Liver (tissue), 9 donors: ENCODE measurements around the gene SCN2A. TPM values are rescaled to one million over a fixed set of nuclear protein-coding genes. Genes with fewer than 3 reads are reported as not detected.

Source experiments
- DNase-seq: peaks from one replicate; pipeline ENCODE4 v3.0.0-alpha.2; 2017; ENCODE audit warnings: low spot score
- H3K27ac ChIP-seq, 2 donors: one replicate each; pipeline ENCODE4 v1.7.0; 2013; ENCODE audit warnings: inconsistent platforms in 2 of 2, low read length in 2 of 2, control low read depth in 1 of 2, low read depth in 1 of 2, mild to moderate bottlenecking in 1 of 2
- H3K27me3 ChIP-seq, 4 donors: one replicate each; pipeline versions ENCODE4 v1.6.1 to v1.7.0; 2013; ENCODE audit warnings: low read length in 3 of 4, inconsistent platforms in 1 of 4, mild to moderate bottlenecking in 1 of 4, moderate library complexity in 1 of 4; ENCODE audit not compliant: control insufficient read depth in 4 of 4, insufficient read depth in 4 of 4
- H3K36me3 ChIP-seq, 4 donors: one replicate each; pipeline versions ENCODE4 v1.6.1 to v1.7.0; 2013; ENCODE audit warnings: low read length in 3 of 4, mild to moderate bottlenecking in 3 of 4, low read depth in 1 of 4, moderate library complexity in 1 of 4; ENCODE audit not compliant: control insufficient read depth in 4 of 4, insufficient read depth in 3 of 4
- H3K4me1 ChIP-seq, 4 donors: one replicate each; pipeline versions ENCODE4 v1.6.1 to v1.7.0; 2013; ENCODE audit warnings: low read length in 3 of 4, mild to moderate bottlenecking in 3 of 4, moderate library complexity in 1 of 4; ENCODE audit not compliant: control insufficient read depth in 4 of 4, insufficient read depth in 4 of 4
- H3K4me3 ChIP-seq, 3 donors: one replicate each; pipeline versions ENCODE4 v1.6.1 to v1.7.0; 2013; ENCODE audit warnings: low read length in 3 of 3, control low read depth in 1 of 3, low read depth in 1 of 3, mild to moderate bottlenecking in 1 of 3
- H3K9ac ChIP-seq, 2 donors: one replicate each; pipeline ENCODE4 v1.7.0; 2013; ENCODE audit warnings: low read length in 2 of 2, mild to moderate bottlenecking in 2 of 2, moderate library complexity in 2 of 2, control low read depth in 1 of 2, low read depth in 1 of 2
- H3K9me3 ChIP-seq, 4 donors: one replicate each; pipeline versions ENCODE4 v1.6.1 to v1.7.0; 2013; ENCODE audit warnings: low read length in 3 of 4; ENCODE audit not compliant: control insufficient read depth in 4 of 4
- ATF3 ChIP-seq: IDR thresholded peaks from 2 replicates; pipeline ENCODE4 v1.6.1; 2016; ENCODE audit warnings: antibody characterized with exemption
- EGR1 ChIP-seq, 2 donors: IDR thresholded peaks; 2 replicates each; pipeline ENCODE4 v1.6.1; 2016 to 2018; ENCODE audit warnings: antibody characterized with exemption in 2 of 2, low read depth in 2 of 2
- FOXA1 ChIP-seq: IDR thresholded peaks from 2 replicates; pipeline ENCODE4 v1.6.1; 2016; ENCODE audit warnings: antibody characterized with exemption
- FOXA2 ChIP-seq: IDR thresholded peaks from 2 replicates; pipeline ENCODE4 v1.6.1; 2016; ENCODE audit warnings: antibody characterized with exemption
- GABPA ChIP-seq, 2 donors: IDR thresholded peaks in 1 of 2; conservative IDR thresholded peaks in 1 of 2; 2 replicates each; pipeline ENCODE4 v1.6.1; 2016; ENCODE audit warnings: antibody characterized with exemption in 2 of 2, mild to moderate bottlenecking in 1 of 2, moderate library complexity in 1 of 2
- HNF4A ChIP-seq, 2 donors: conservative IDR thresholded peaks; 2 replicates each; pipeline ENCODE4 v1.6.1; 2016; ENCODE audit warnings: antibody characterized with exemption in 2 of 2, mild to moderate bottlenecking in 2 of 2
- HNF4G ChIP-seq: IDR thresholded peaks from 2 replicates; pipeline ENCODE4 v1.6.1; 2016; ENCODE audit warnings: antibody characterized with exemption
- JUND ChIP-seq, 2 donors: IDR thresholded peaks; 2 replicates each; pipeline ENCODE4 v1.6.1; 2016; ENCODE audit warnings: antibody characterized with exemption in 2 of 2
- MAX ChIP-seq: IDR thresholded peaks from 2 replicates; pipeline ENCODE4 v1.6.1; 2016; ENCODE audit warnings: antibody characterized with exemption
- NR2F2 ChIP-seq: IDR thresholded peaks from 2 replicates; pipeline ENCODE4 v1.6.1; 2016; ENCODE audit warnings: antibody characterized with exemption
- RAD21 ChIP-seq, 2 donors: IDR thresholded peaks; 2 replicates each; pipeline ENCODE4 v1.6.1; 2016; ENCODE audit warnings: antibody characterized with exemption in 2 of 2, mild to moderate bottlenecking in 2 of 2
- REST ChIP-seq: IDR thresholded peaks from 2 replicates; pipeline ENCODE4 v1.6.1; 2016; ENCODE audit warnings: antibody characterized with exemption, mild to moderate bottlenecking
- RXRA ChIP-seq, 2 donors: IDR thresholded peaks; 2 replicates each; pipeline ENCODE4 v1.6.1; 2017 to 2018; ENCODE audit warnings: antibody characterized with exemption in 2 of 2, mild to moderate bottlenecking in 1 of 2
- SP1 ChIP-seq: IDR thresholded peaks from 2 replicates; pipeline ENCODE4 v1.6.1; 2018; ENCODE audit warnings: antibody characterized with exemption, mild to moderate bottlenecking
- TAF1 ChIP-seq: conservative IDR thresholded peaks from 2 replicates; pipeline ENCODE4 v1.6.1; 2016; ENCODE audit warnings: antibody characterized with exemption, mild to moderate bottlenecking
- YY1 ChIP-seq: IDR thresholded peaks from 2 replicates; pipeline ENCODE4 v1.6.1; 2016; ENCODE audit warnings: antibody characterized with exemption, mild to moderate bottlenecking
- ZBTB33 ChIP-seq: IDR thresholded peaks from 2 replicates; pipeline ENCODE4 v1.6.1; 2016; ENCODE audit warnings: antibody characterized with exemption
- WGBS: extraction: QIAGEN DNeasy Blood & Tissue Kit; methylation state at CpG from one replicate; pipeline ENCODE4 v1.1.7; 2013; 5-methylcytosine and 5-hydroxymethylcytosine counted together
- polyA plus RNA-seq, 2 donors: library from polyadenylated mRNA; stranded (reverse) in 1 of 2; unstranded in 1 of 2; fragments of 200-250 nt in 1 of 2; fragments of >200 nt in 1 of 2; fragmentation: Nextera tagmentation in 1 of 2; extraction: Ambion mirVana in 1 of 2; gene quantifications; one replicate each; pipeline versions ENCODE4 v1.2.1 to v1.2.3, GENCODE V29; 2013 to 2015
- total RNA-seq, 2 donors: library from RNA; depleted of rRNA; stranded (reverse); fragments of >200 nt; gene quantifications; one replicate each; pipeline ENCODE4 v1.2.3, GENCODE V29; 2014
- TF ChIP-seq, protein P1 (sequence below): fragments of 150-350 bp; IDR thresholded peaks from 2 replicates; pipeline ENCODE4 v1.5.1; 2017; ENCODE audit warnings: improper control_type of control experiment, low read depth, low read length; ENCODE audit not compliant: missing input control
- donor health status: healthy.
- donor health status: healthy.
- donor health status: healthy.
- donor health status: healthy.
- donor health status: healthy.

SCN2A gene
- total and polyA plus RNA-seq, 4 donors = 0.01 to 0.33 (median 0.05) TPM

- no peak overlapping the region for H3K4me3 ChIP-seq
- no peaks in the 10 kb centered on the region for H3K36me3 ChIP-seq
- no peaks in the 10 kb centered on the region for H3K27me3 ChIP-seq
- H3K27ac ChIP-seq = no peak overlapping the region
- no peak for DNase-seq
- no peak overlapping the region for H3K9ac ChIP-seq
- TF ChIP-seq ATF3 (no peak), FOXA2 (no peak), FOXA1 (no peak), RAD21 (IDR thresholded peaks at IDR 0.05) (no peak), REST (no peak), TAF1 (no peak), ZBTB33 (no peak), RXRA (IDR thresholded peaks at IDR 0.05) (no peak), HNF4G (no peak), SP1 (no peak), EGR1 (IDR thresholded peaks at IDR 0.05; ENCODE audit: low read depth in 2 of 2) (no peak), GABPA (IDR thresholded peaks at IDR 0.05 in 1 of 2, conservative IDR thresholded peaks at IDR 0.05 in 1 of 2) (no peak), YY1 (no peak), MAX (no peak), HNF4A (conservative IDR thresholded peaks at IDR 0.05) (no peak), JUND (IDR thresholded peaks at IDR 0.05) (no peak), NR2F2 (no peak)
- TF ChIP-seq, protein P1, sequence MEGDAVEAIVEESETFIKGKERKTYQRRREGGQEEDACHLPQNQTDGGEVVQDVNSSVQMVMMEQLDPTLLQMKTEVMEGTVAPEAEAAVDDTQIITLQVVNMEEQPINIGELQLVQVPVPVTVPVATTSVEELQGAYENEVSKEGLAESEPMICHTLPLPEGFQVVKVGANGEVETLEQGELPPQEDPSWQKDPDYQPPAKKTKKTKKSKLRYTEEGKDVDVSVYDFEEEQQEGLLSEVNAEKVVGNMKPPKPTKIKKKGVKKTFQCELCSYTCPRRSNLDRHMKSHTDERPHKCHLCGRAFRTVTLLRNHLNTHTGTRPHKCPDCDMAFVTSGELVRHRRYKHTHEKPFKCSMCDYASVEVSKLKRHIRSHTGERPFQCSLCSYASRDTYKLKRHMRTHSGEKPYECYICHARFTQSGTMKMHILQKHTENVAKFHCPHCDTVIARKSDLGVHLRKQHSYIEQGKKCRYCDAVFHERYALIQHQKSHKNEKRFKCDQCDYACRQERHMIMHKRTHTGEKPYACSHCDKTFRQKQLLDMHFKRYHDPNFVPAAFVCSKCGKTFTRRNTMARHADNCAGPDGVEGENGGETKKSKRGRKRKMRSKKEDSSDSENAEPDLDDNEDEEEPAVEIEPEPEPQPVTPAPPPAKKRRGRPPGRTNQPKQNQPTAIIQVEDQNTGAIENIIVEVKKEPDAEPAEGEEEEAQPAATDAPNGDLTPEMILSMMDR = no peak
- no peaks in the 10 kb centered on the region for H3K9me3 ChIP-seq
- 95% methylated on average over 1 of the region's 1 CpG for WGBS
- no peaks in the 10 kb centered on the region for H3K4me1 ChIP-seq
Measured at GRCh38 chr2:165283342-165283741, 44.1 kb downstream of the SCN2A start.
